H1 (cell line): ENCODE results near the gene SPTBN4. TPM values are rescaled to one million over a fixed set of nuclear protein-coding genes. Genes with fewer than 3 reads are reported as not detected.
A peak's percentile ranks its signal among the peaks of the same experiment; 100 is the strongest.

Source experiments
- CTCF ChIA-PET: fragments of 300-600 bp; sonication (Branson Sonifier 250); formaldehyde crosslinking; loops from one replicate; lab custom pipeline; 2021; ENCODE audit not compliant: partially characterized antibody; lab: Charles Lee
- POLR2A ChIA-PET: fragments of 300-600 bp; sonication (Branson Sonifier 250); formaldehyde crosslinking; loops from one replicate; lab custom pipeline; 2021; ENCODE audit warnings: inconsistent platforms; ENCODE audit not compliant: partially characterized antibody; lab: Charles Lee
- DNase-seq, 2 experiments: peaks; one replicate each; pipeline versions ENCODE4 v3.0.0 to v3.0.0-alpha.2; 2010 to 2022; ENCODE audit warnings: low spot score in 2 of 2, low read depth in 1 of 2, mixed read lengths in 1 of 2
- FAIRE-seq: peaks from 2 replicates; lab custom pipeline; 2011; peaks lifted over from hg19 to GRCh38; lab: Jason Lieb, UNC
- H2AFZ ChIP-seq: 2 replicates; pipeline ENCODE4 v1.8.1; 2012; ENCODE audit warnings: low read length, inconsistent platforms
- H2AK5ac ChIP-seq: 2 replicates; pipeline ENCODE4 v1.6.1; 2013; ENCODE audit warnings: low read depth, low read length
- H2BK120ac ChIP-seq: replicated peaks from 2 replicates; pipeline ENCODE3; 2013; ENCODE audit warnings: low read depth, low read length, inconsistent platforms
- H2BK12ac ChIP-seq: 2 replicates; pipeline ENCODE4 v1.6.1; 2013; ENCODE audit warnings: low read depth, low read length
- H2BK15ac ChIP-seq: 2 replicates; pipeline ENCODE4 v1.6.1; 2013; ENCODE audit warnings: low read length
- H2BK20ac ChIP-seq: 2 replicates; pipeline ENCODE4 v1.6.1; 2013; ENCODE audit warnings: low read length
- H2BK5ac ChIP-seq: 2 replicates; pipeline ENCODE4 v1.6.1; 2013; ENCODE audit warnings: low read depth, low read length
- H3K14ac ChIP-seq: 2 replicates; pipeline ENCODE4 v1.6.1; 2013; ENCODE audit warnings: inconsistent platforms; ENCODE audit not compliant: insufficient read length
- H3K18ac ChIP-seq: 2 replicates; pipeline ENCODE4 v1.6.1; 2013; ENCODE audit warnings: low read length; ENCODE audit errors: extremely low read depth
- H3K23ac ChIP-seq: 2 replicates; pipeline ENCODE4 v1.6.1; 2013; ENCODE audit warnings: inconsistent platforms; ENCODE audit not compliant: insufficient read length
- H3K23me2 ChIP-seq: 2 replicates; pipeline ENCODE4 v1.6.1; 2013; ENCODE audit warnings: low read depth, low read length
- H3K27ac ChIP-seq: 2 replicates; pipeline ENCODE4 v1.6.1; 2011; ENCODE audit warnings: low read depth, low read length, inconsistent platforms
- H3K27me3 ChIP-seq, 4 experiments: replicated peaks in 1 of 4; 1 replicate in 1 of 4; 2 replicates in 3 of 4; pipeline versions ENCODE4 v1.6.1 to v1.8.1; 2011 to 2013; ENCODE audit warnings: low read length in 3 of 4, mild to moderate bottlenecking in 3 of 4, inconsistent platforms in 2 of 4, mixed read lengths in 2 of 4, moderate library complexity in 1 of 4; ENCODE audit not compliant: control insufficient read depth in 3 of 4, insufficient read depth in 3 of 4; ENCODE audit errors: extremely low read depth in 1 of 4
- H3K36me3 ChIP-seq, 4 experiments: 2 replicates each; pipeline versions ENCODE4 v1.6.1 to v1.8.1; 2011 to 2013; ENCODE audit warnings: mild to moderate bottlenecking in 4 of 4, low read length in 3 of 4, moderate library complexity in 2 of 4, control low read depth in 1 of 4, inconsistent platforms in 1 of 4; ENCODE audit not compliant: insufficient read depth in 4 of 4, control insufficient read depth in 2 of 4
- H3K4ac ChIP-seq: replicated peaks from 2 replicates; pipeline ENCODE3; 2013; ENCODE audit warnings: low read length, low read depth, mixed read lengths, inconsistent platforms; ENCODE audit not compliant: insufficient read length
- H3K4me1 ChIP-seq, 4 experiments: replicated peaks in 1 of 4; 1 replicate in 1 of 4; 2 replicates in 3 of 4; pipeline versions ENCODE4 v1.6.1 to v1.8.1; 2011 to 2013; ENCODE audit warnings: low read length in 3 of 4, inconsistent platforms in 2 of 4, mixed read lengths in 1 of 4; ENCODE audit not compliant: insufficient read depth in 4 of 4, control insufficient read depth in 3 of 4
- H3K4me2 ChIP-seq, 2 experiments: 2 replicates each; pipeline versions ENCODE4 v1.6.1 to v1.8.1; 2011 to 2013; ENCODE audit warnings: low read depth in 2 of 2, low read length in 2 of 2, control low read depth in 1 of 2, inconsistent platforms in 1 of 2, mild to moderate bottlenecking in 1 of 2; ENCODE audit not compliant: insufficient read depth in 1 of 2
- H3K4me3 ChIP-seq, 4 experiments: fragments of 200-600, 300-600 bp in 1 of 4; sonication (generic), shearing (Covaris generic), sonication (Bioruptor Twin) in 1 of 4; 2 replicates each; pipeline versions ENCODE4 v1.5.1 to v1.8.1; 2011 to 2016; ENCODE audit warnings: low read length in 4 of 4, low read depth in 3 of 4, control low read depth in 2 of 4, inconsistent platforms in 2 of 4, mild to moderate bottlenecking in 2 of 4, mixed read lengths in 1 of 4, moderate library complexity in 1 of 4; ENCODE audit not compliant: insufficient read depth in 2 of 4; ENCODE audit errors: extremely low read depth in 1 of 4
- H3K56ac ChIP-seq: replicated peaks from 2 replicates; pipeline ENCODE3; 2013; ENCODE audit warnings: low read depth, mild to moderate bottlenecking, mixed read lengths, low read length, inconsistent platforms; ENCODE audit not compliant: insufficient read length
- H3K79me1 ChIP-seq: 2 replicates; pipeline ENCODE4 v1.6.1; 2013; ENCODE audit warnings: low read depth, low read length, control low read depth
- H3K79me2 ChIP-seq, 2 experiments: 2 replicates each; pipeline versions ENCODE4 v1.6.1 to v1.8.1; 2012 to 2013; ENCODE audit warnings: low read length in 2 of 2, mild to moderate bottlenecking in 2 of 2, inconsistent platforms in 1 of 2; ENCODE audit not compliant: insufficient read depth in 2 of 2, control insufficient read depth in 1 of 2
- H3K9ac ChIP-seq, 4 experiments: replicated peaks in 1 of 4; 1 replicate in 1 of 4; 2 replicates in 3 of 4; pipeline versions ENCODE4 v1.6.1 to v1.8.1; 2011 to 2013; ENCODE audit warnings: low read depth in 3 of 4, low read length in 3 of 4, control low read depth in 2 of 4, mild to moderate bottlenecking in 2 of 4, moderate library complexity in 2 of 4, inconsistent platforms in 1 of 4; ENCODE audit errors: extremely low read depth in 1 of 4
- H3K9me3 ChIP-seq, 2 experiments: 2 replicates each; pipeline versions ENCODE4 v1.6.1 to v1.8.1; 2012 to 2013; ENCODE audit warnings: mild to moderate bottlenecking in 2 of 2, moderate library complexity in 2 of 2, control low read depth in 1 of 2, inconsistent platforms in 1 of 2, low read depth in 1 of 2, low read length in 1 of 2, mixed read lengths in 1 of 2; ENCODE audit not compliant: insufficient read depth in 2 of 2
- H4K20me1 ChIP-seq, 2 experiments: replicated peaks in 1 of 2; 2 replicates each; pipeline versions ENCODE3 to v1.8.1; 2011 to 2013; ENCODE audit warnings: inconsistent platforms in 2 of 2, low read length in 2 of 2, mild to moderate bottlenecking in 1 of 2; ENCODE audit not compliant: insufficient read depth in 2 of 2, control insufficient read depth in 1 of 2
- H4K5ac ChIP-seq: 2 replicates; pipeline ENCODE4 v1.6.1; 2013; ENCODE audit warnings: low read length, low read depth, mixed read lengths, inconsistent platforms; ENCODE audit not compliant: insufficient read length
- H4K8ac ChIP-seq: 2 replicates; pipeline ENCODE4 v1.8.0; 2013; ENCODE audit warnings: mild to moderate bottlenecking, moderate library complexity, low read length, inconsistent platforms; ENCODE audit not compliant: insufficient read depth; ENCODE audit errors: extremely low read depth
- H4K91ac ChIP-seq: replicated peaks from 2 replicates; pipeline ENCODE3; 2013; ENCODE audit warnings: low read length, mixed read lengths, inconsistent platforms; ENCODE audit not compliant: insufficient read length
- GTF2F1 ChIP-seq: IDR thresholded peaks from 2 replicates; pipeline ENCODE4 v1.6.1; 2012; ENCODE audit warnings: low read depth, low read length, improper control_type of control experiment, borderline replicate concordance
- NANOG ChIP-seq: IDR thresholded peaks from 2 replicates; pipeline ENCODE4 v1.6.1; 2011; ENCODE audit warnings: low read length, low read depth, mild to moderate bottlenecking, inconsistent platforms; ENCODE audit not compliant: insufficient read depth, poor library complexity, severe bottlenecking
- RFX5 ChIP-seq: IDR thresholded peaks from 2 replicates; pipeline ENCODE4 v1.6.1; 2011; ENCODE audit warnings: low read depth, low read length, improper control_type of control experiment, borderline replicate concordance
- SP1 ChIP-seq: IDR thresholded peaks from 2 replicates; pipeline ENCODE4 v1.6.1; 2011; ENCODE audit warnings: low read depth, low read length
- TAF7 ChIP-seq: optimal IDR thresholded peaks from 2 replicates; pipeline ENCODE3; 2011; ENCODE audit warnings: low read depth, mild to moderate bottlenecking, inconsistent platforms, low read length, moderate library complexity, borderline replicate concordance
- ZNF274 ChIP-seq: IDR thresholded peaks from 2 replicates; pipeline ENCODE4 v1.7.0; 2012; ENCODE audit warnings: low read length, borderline replicate concordance; ENCODE audit errors: extremely low read depth
- WGBS, 2 experiments: shearing (Covaris generic) in 1 of 2; methylation state at CpG; one replicate each; pipeline versions ENCODE4 v1.1.6 to v1.1.7; 2013 to 2015; ENCODE audit warnings: low lambda C conversion rate in 2 of 2, mixed read lengths in 2 of 2, inconsistent platforms in 1 of 2, low coverage in 1 of 2, missing lambda C conversion rate in 1 of 2; ENCODE audit not compliant: insufficient replicate concordance in 2 of 2, insufficient coverage in 1 of 2, insufficient read length in 1 of 2; ENCODE audit errors: extremely low coverage in 1 of 2, missing lambda C conversion rate in 1 of 2; 5-methylcytosine and 5-hydroxymethylcytosine counted together
- polyA plus RNA-seq, 7 experiments: library from polyadenylated mRNA; depleted of rRNA in 3 of 7; stranded (reverse) in 5 of 7; unstranded in 2 of 7; fragments of >200 nt in 5 of 7; fragments of 200-250 nt in 2 of 7; gene quantifications; 1 replicate in 5 of 7; 2 replicates in 1 of 7; 4 replicates in 1 of 7; pipeline versions ENCODE4 v1.2.1 to v1.2.3, GENCODE V29; 2011 to 2013; ENCODE audit warnings: missing spikeins in 2 of 7, mixed read lengths in 2 of 7
- total RNA-seq: library from RNA; stranded (reverse); fragmentation: NEBNext Ultra II Directional; extraction: Animal tissue kit (Norgen Biotek cat#: 25700); gene quantifications from 2 replicates; pipeline ENCODE4 v1.2.1, GENCODE V29; 2021
- TF ChIP-seq, protein P1 (sequence below): IDR thresholded peaks from 2 replicates; pipeline ENCODE4 v1.6.1; 2011; ENCODE audit warnings: low read depth, mild to moderate bottlenecking, low read length; ENCODE audit not compliant: insufficient read depth
- TF ChIP-seq, protein P2 (sequence below), 3 experiments: IDR thresholded peaks; 1 replicate in 2 of 3; 2 replicates in 1 of 3; pipeline versions ENCODE4 v1.5.1 to v1.6.1; 2011; ENCODE audit warnings: low read length in 3 of 3, mild to moderate bottlenecking in 3 of 3, inconsistent platforms in 2 of 3, low read depth in 1 of 3, moderate library complexity in 1 of 3; ENCODE audit not compliant: insufficient read depth in 1 of 3; ENCODE audit errors: control extremely low read depth in 1 of 3

SPTBN4 gene
- total and polyA plus RNA-seq, 2 of the 8 experiments (the other 6 are each of a cell fraction or from before 2014, with no cell fraction given): 1.9 to 3.0 TPM

DNA sequence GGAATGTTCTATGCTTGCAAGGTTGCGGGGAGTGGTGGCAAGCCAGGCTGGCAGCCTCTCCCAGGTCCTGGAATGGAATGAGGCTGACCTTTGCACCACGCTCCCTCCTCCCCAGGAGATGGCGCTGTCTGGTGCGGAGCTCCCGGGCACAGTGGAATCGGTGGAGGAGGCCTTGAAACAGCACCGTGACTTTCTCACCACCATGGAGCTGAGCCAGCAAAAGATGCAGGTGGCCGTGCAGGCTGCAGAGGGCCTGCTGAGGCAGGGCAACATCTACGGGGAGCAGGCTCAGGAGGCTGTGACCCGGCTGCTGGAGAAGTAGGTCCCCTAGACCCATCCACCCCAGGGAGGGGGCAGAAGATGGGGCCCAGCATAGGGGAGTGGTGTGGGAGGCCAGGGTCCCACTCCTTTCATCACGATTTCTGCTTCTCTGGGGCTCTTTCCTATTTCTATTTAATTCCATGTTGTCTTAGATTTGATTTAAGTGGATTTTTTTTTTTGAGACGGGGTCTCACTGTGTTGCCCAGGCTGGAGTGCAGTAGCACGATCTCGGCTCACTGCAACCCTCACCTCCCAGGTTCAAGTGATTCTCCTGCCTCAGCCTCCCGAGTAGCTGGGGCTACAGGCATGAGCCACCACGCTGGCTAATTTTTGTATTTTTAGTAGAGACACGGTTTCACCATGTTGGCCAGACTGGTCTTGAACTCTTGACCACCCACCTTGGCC is 56.7 kb downstream of the SPTBN4 start:
- Histone ChIP-seq H3K27ac (no peak overlapping the region), H2BK120ac (no peak overlapping the region), H3K79me2 (no peaks in the 10 kb centered on the region), H3K56ac (no peak overlapping the region), H2BK5ac (no peak overlapping the region), H2BK15ac (no peak overlapping the region), H3K27me3 (peaks cover 17 to 32% (median 27%) of the 10 kb centered on the region in 4 experiments), H2AFZ (0 out of 2 replicates have a peak overlapping the region, but pooled peaks have one; percentile 76), H3K4me2 (no peak overlapping the region; a peak in 1 of 4 replicates), H4K8ac (peak overlapping the region; percentile 85), H3K36me3 (no peaks in the 10 kb centered on the region), H4K20me1 (no peaks in the 10 kb centered on the region), H2AK5ac (no peak overlapping the region), H3K18ac (no peak overlapping the region), H3K4me1 (peaks cover 0 to 4% (median 1%) of the 10 kb centered on the region in 4 experiments; a peak in 3 of 7 replicates), H3K23ac (no peak overlapping the region), H3K14ac (no peak overlapping the region), H4K5ac (no peak overlapping the region), H3K4ac (no peak overlapping the region), H2BK20ac (no peak overlapping the region), H3K4me3 (no peak overlapping the region), H3K79me1 (no peaks in the 10 kb centered on the region), H3K9me3 (peaks cover 0 to 8% of the 10 kb centered on the region in 2 experiments; a peak in 2 of 4 replicates), H3K9ac (no peak overlapping the region), H2BK12ac (0 out of 2 replicates have a peak overlapping the region, but pooled peaks have one; percentile 9), H3K23me2 (peaks cover 4% of the 10 kb centered on the region; the same call in 1 of the 2 replicates), H4K91ac (no peak overlapping the region)
- CTCF ChIA-PET: interaction anchor here (0.5 to 2.5 kb wide), 24 partner anchors 9 to 522 kb away, joined by 3 to 15 read pairs (median 4); partner anchors contain the start of genes BLVRB and PRX
- DNase-seq: peak in 1 of 2 experiments; percentile 87
- no peak for FAIRE-seq
- POLR2A ChIA-PET: interaction anchor here (0.6 to 1.0 kb wide), 5 partner anchors 10 to 56 kb away, joined by 3 to 4 read pairs (median 3); partner anchors contain the start of gene SPTBN4
- 44% methylated on average over 17 of the region's 17 CpGs; no CpG with 5 or more reads in 1 of the 2 experiments for WGBS, 2 experiments
- 0 out of 2 replicates have a peak, but pooled peaks have one; percentile 23 for TF ChIP-seq SP1
- TF ChIP-seq RFX5: no peak
- TF ChIP-seq GTF2F1: no peak
- no peak for TF ChIP-seq NANOG
- TF ChIP-seq, protein P1, sequence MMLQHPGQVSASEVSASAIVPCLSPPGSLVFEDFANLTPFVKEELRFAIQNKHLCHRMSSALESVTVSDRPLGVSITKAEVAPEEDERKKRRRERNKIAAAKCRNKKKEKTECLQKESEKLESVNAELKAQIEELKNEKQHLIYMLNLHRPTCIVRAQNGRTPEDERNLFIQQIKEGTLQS: no peak
- TF ChIP-seq ZNF274: no peak
- TF ChIP-seq TAF7: no peak
- TF ChIP-seq, protein P2, sequence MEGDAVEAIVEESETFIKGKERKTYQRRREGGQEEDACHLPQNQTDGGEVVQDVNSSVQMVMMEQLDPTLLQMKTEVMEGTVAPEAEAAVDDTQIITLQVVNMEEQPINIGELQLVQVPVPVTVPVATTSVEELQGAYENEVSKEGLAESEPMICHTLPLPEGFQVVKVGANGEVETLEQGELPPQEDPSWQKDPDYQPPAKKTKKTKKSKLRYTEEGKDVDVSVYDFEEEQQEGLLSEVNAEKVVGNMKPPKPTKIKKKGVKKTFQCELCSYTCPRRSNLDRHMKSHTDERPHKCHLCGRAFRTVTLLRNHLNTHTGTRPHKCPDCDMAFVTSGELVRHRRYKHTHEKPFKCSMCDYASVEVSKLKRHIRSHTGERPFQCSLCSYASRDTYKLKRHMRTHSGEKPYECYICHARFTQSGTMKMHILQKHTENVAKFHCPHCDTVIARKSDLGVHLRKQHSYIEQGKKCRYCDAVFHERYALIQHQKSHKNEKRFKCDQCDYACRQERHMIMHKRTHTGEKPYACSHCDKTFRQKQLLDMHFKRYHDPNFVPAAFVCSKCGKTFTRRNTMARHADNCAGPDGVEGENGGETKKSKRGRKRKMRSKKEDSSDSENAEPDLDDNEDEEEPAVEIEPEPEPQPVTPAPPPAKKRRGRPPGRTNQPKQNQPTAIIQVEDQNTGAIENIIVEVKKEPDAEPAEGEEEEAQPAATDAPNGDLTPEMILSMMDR (IDR thresholded peaks at IDR 0.05; ENCODE audit: control extremely low read depth in 1 of 3, insufficient read depth in 1 of 3, low read depth in 1 of 3, low read length in 3 of 3): peak; percentile 91 to 99 (median 98)
